B cell (primary cell): ENCODE measurements around the gene TMUB2. TPM values are rescaled to one million over a fixed set of nuclear protein-coding genes. Genes with fewer than 3 reads are reported as not detected.
A peak's percentile ranks its signal among the peaks of the same experiment; 100 is the strongest.

ENCODE experiments used
- ATAC-seq: fragments of 200-7000 bp; cut with Tn5 transposase; one replicate; pipeline ENCODE4 v1.10.0; 2021; ENCODE audit warnings: low read depth, mild to moderate bottlenecking, moderate number of reproducible peaks, moderate library complexity
- CTCF ChIA-PET: fragments of 350-600 bp; sonication (Branson Sonifier 250); formaldehyde crosslinking; loops from one replicate; lab custom pipeline; 2021; ENCODE audit warnings: antibody characterized with exemption, inconsistent platforms; lab: Charles Lee
- POLR2A ChIA-PET: fragments of 350-600 bp; sonication (Branson Sonifier 250); formaldehyde crosslinking; loops from one replicate; lab custom pipeline; 2021; ENCODE audit warnings: antibody characterized with exemption; lab: Charles Lee
- DNase-seq: peaks from one replicate; pipeline ENCODE4 v3.0.0; 2013
- H2AFZ ChIP-seq: 2 replicates; pipeline ENCODE4 v1.6.1; 2012; ENCODE audit warnings: mild to moderate bottlenecking, low read depth, low read length; ENCODE audit not compliant: insufficient read depth, poor library complexity, severe bottlenecking
- H3K27ac ChIP-seq, 2 donors: 1 replicate in 1 of 2; 2 replicates in 1 of 2; pipeline ENCODE4 v1.5.1; 2012 to 2013; ENCODE audit warnings: low read length in 2 of 2, mild to moderate bottlenecking in 2 of 2, moderate library complexity in 1 of 2
- H3K27me3 ChIP-seq, 4 experiments: fragments of 200-600 bp in 1 of 4; sonication (generic) in 1 of 4; replicated peaks in 1 of 4; 1 replicate in 2 of 4; 2 replicates in 2 of 4; pipeline versions ENCODE4 v1.6.1 to v1.7.0; 2013 to 2016; ENCODE audit warnings: low read length in 3 of 4, mild to moderate bottlenecking in 2 of 4, mixed read lengths in 1 of 4, moderate library complexity in 1 of 4; ENCODE audit not compliant: insufficient read depth in 4 of 4, control insufficient read depth in 3 of 4; ENCODE audit errors: control extremely low read depth in 1 of 4
- H3K36me3 ChIP-seq, 2 experiments: replicated peaks in 1 of 2; 1 replicate in 1 of 2; 2 replicates in 1 of 2; pipeline versions ENCODE4 v1.6.1 to v1.7.1; 2013; ENCODE audit warnings: low read length in 1 of 2; ENCODE audit not compliant: insufficient read depth in 2 of 2, control insufficient read depth in 1 of 2; ENCODE audit errors: control extremely low read depth in 1 of 2, extremely low read depth in 1 of 2
- H3K4me1 ChIP-seq, 2 donors: fragments of 200-600 bp in 1 of 2; sonication (generic) in 1 of 2; 1 replicate in 1 of 2; 2 replicates in 1 of 2; pipeline versions ENCODE4 v1.5.1 to v1.6.1; 2013 to 2017; ENCODE audit warnings: low read length in 2 of 2; ENCODE audit not compliant: control insufficient read depth in 2 of 2, insufficient read depth in 2 of 2
- H3K4me2 ChIP-seq: replicated peaks from 2 replicates; pipeline ENCODE3; 2012; ENCODE audit warnings: mild to moderate bottlenecking, low read depth, low read length; ENCODE audit not compliant: poor library complexity, severe bottlenecking
- H3K4me3 ChIP-seq, 5 experiments: fragments of 200-600 bp in 1 of 5; sonication (generic) in 1 of 5; 1 replicate in 3 of 5; 2 replicates in 2 of 5; pipeline versions ENCODE4 v1.5.1 to v1.7.0; 2011 to 2016; ENCODE audit warnings: low read length in 4 of 5, mild to moderate bottlenecking in 4 of 5, low read depth in 2 of 5, control low read depth in 1 of 5, moderate library complexity in 1 of 5; ENCODE audit not compliant: insufficient read depth in 1 of 5; ENCODE audit errors: control extremely low read depth in 1 of 5, extremely low read depth in 1 of 5
- H3K79me2 ChIP-seq: fragments of 200-600 bp; sonication (generic); one replicate; pipeline ENCODE4 v1.6.0; 2016; ENCODE audit warnings: low read length; ENCODE audit not compliant: control insufficient read depth, insufficient read depth
- H3K9ac ChIP-seq: fragments of 200-600 bp; sonication (generic); 2 replicates; pipeline ENCODE4 v1.6.1; 2017; ENCODE audit warnings: mild to moderate bottlenecking, low read length, moderate library complexity
- H3K9me3 ChIP-seq, 3 donors: one replicate each; pipeline versions ENCODE4 v1.6.1 to v1.7.1; 2013; ENCODE audit warnings: low read length in 2 of 3; ENCODE audit not compliant: control insufficient read depth in 2 of 3, insufficient read depth in 1 of 3; ENCODE audit errors: control extremely low read depth in 1 of 3
- H4K20me1 ChIP-seq: 2 replicates; pipeline ENCODE4 v1.6.0; 2012; ENCODE audit warnings: mild to moderate bottlenecking, low read length; ENCODE audit not compliant: insufficient read depth, control insufficient read depth, poor library complexity, severe bottlenecking
- H3K27ac Mint-ChIP-seq: one replicate; pipeline ENCODE4 v1.8.0; 2021; ENCODE audit warnings: mixed read lengths
- H3K27me3 Mint-ChIP-seq: one replicate; pipeline ENCODE4 v1.8.0; 2021; ENCODE audit warnings: mixed read lengths
- H3K4me1 Mint-ChIP-seq: one replicate; pipeline ENCODE4 v1.8.0; 2021; ENCODE audit warnings: mixed read lengths
- H3K4me3 Mint-ChIP-seq: one replicate; pipeline ENCODE4 v1.8.0; 2021; ENCODE audit warnings: mixed read lengths
- H3K9me3 Mint-ChIP-seq: one replicate; pipeline ENCODE4 v1.8.0; 2022; ENCODE audit warnings: mixed read lengths; ENCODE audit not compliant: insufficient read depth
- CTCF ChIP-seq: fragments of 200-600 bp; IDR thresholded peaks from one replicate; pipeline ENCODE4 v1.8.0; 2022; ENCODE audit warnings: antibody characterized with exemption, mild to moderate bottlenecking
- EZH2 ChIP-seq: IDR thresholded peaks from 2 replicates; pipeline ENCODE4 v1.6.1; 2012; ENCODE audit warnings: borderline replicate concordance, low read depth, mild to moderate bottlenecking, moderate library complexity, low read length; ENCODE audit not compliant: insufficient read depth, poor library complexity, severe bottlenecking
- WGBS: methylation state at CpG from one replicate; pipeline ENCODE4 v1.1.5; 2013; ENCODE audit warnings: missing lambda C conversion rate; ENCODE audit not compliant: insufficient coverage; 5-methylcytosine and 5-hydroxymethylcytosine counted together
- intact Hi-C: fragments of 100-400 bp; cut with micrococcal nuclease; formaldehyde crosslinking; loops from one replicate; pipeline ENCODE4 v1.10.0; 2022
- polyA plus RNA-seq: library from polyadenylated mRNA; depleted of rRNA; stranded (reverse); fragments of >200 nt; gene quantifications from 2 replicates; pipeline ENCODE4 v1.2.3, GENCODE V29; 2012
- total RNA-seq, 2 donors: library from RNA; stranded (reverse); fragments of 120-200 nt in 1 of 2; gene quantifications; 1 replicate in 1 of 2; 2 replicates in 1 of 2; pipeline versions ENCODE4 v1.2.3 to v1.2.4, GENCODE V29; 2013 to 2022

The TMUB2 gene
- total and polyA plus RNA-seq, 2 donors (not counting 1 experiment from before 2014, with no cell fraction given): 52.3 to 114 TPM

- WGBS: under 1% methylated on average over 49 of the region's 54 CpGs
- ATAC-seq (peak; percentile 8), DNase-seq (peak; percentile 84)
- TF ChIP-seq CTCF (peak; percentile 3), EZH2 (no peak)
- peak overlapping the region; percentile 92 for H3K27ac Mint-ChIP-seq
- H3K4me3 ChIP-seq: peak overlapping the region; percentile 72 to 91 (median 87)
- H3K9ac ChIP-seq: peak overlapping the region; percentile 82
- H3K4me1 Mint-ChIP-seq: peaks cover 29% of the 10 kb centered on the region
- ChIA-PET CTCF (interaction anchor here (0.6 to 5.5 kb wide), 23 partner anchors 9 to 142 kb away, joined by 3 to 62 read pairs (median 4); partner anchors contain the start of genes FAM171A2, GRN, HDAC5 and HROB), POLR2A (interaction anchor here (0.6 to 7.8 kb wide), 23 partner anchors 11 to 1567 kb away, joined by 3 to 100 read pairs (median 8); partner anchors contain the start of genes ATXN7L3, GRN, HDAC5 and HEXIM1)
- H3K79me2 ChIP-seq: peaks cover 28% of the 10 kb centered on the region
- H2AFZ ChIP-seq: peak overlapping the region; percentile 71
- H3K27me3 Mint-ChIP-seq: no peaks in the 10 kb centered on the region
- H3K27ac ChIP-seq: peak overlapping the region; percentile 9 to 75
- H3K4me3 Mint-ChIP-seq: peak overlapping the region; percentile 92
- H3K36me3 ChIP-seq: no peaks in the 10 kb centered on the region
- H3K9me3 ChIP-seq: no peaks in the 10 kb centered on the region
- H4K20me1 ChIP-seq: no peaks in the 10 kb centered on the region
- peaks cover 25% of the 10 kb centered on the region in 2 donors for H3K4me1 ChIP-seq
- intact Hi-C loops: loop anchor here (1.0 kb wide), 1 partner anchor 103 kb away; the partner anchor contains the start of gene SLC25A39
- peak overlapping the region; percentile 92 for H3K4me2 ChIP-seq
- no peaks in the 10 kb centered on the region for H3K27me3 ChIP-seq
- H3K9me3 Mint-ChIP-seq: no peaks in the 10 kb centered on the region
These were observed 34.5 kb downstream of the TMUB2 start for GRCh38 chr17:44221084-44221861.

- no peaks in the 10 kb centered on the region for H3K9me3 ChIP-seq
- H3K4me1 ChIP-seq: peaks cover 20% of the 10 kb centered on the region in 2 donors
- TF ChIP-seq EZH2: no peak
- no peak for TF ChIP-seq CTCF
- H3K27me3 ChIP-seq: no peaks in the 10 kb centered on the region
- Mint-ChIP-seq H3K4me1 (peaks cover 23% of the 10 kb centered on the region), H3K27me3 (no peaks in the 10 kb centered on the region), H3K4me3 (peak overlapping the region; percentile 92), H3K27ac (peak overlapping the region; percentile 92), H3K9me3 (no peaks in the 10 kb centered on the region)
- no peaks in the 10 kb centered on the region for H4K20me1 ChIP-seq
- H3K4me3 ChIP-seq: peak overlapping the region; percentile 72 to 91 (median 87)
- ChIA-PET CTCF (interaction anchor here (0.6 to 5.5 kb wide), 22 partner anchors 9 to 141 kb away, joined by 3 to 62 read pairs (median 4); partner anchors contain the start of genes FAM171A2, GRN, HDAC5 and HROB), POLR2A (interaction anchor here (0.6 to 7.8 kb wide), 18 partner anchors 11 to 945 kb away, joined by 3 to 100 read pairs (median 9); partner anchors contain the start of genes ATXN7L3, GRN, HEXIM1 and SLC25A39)
- intact Hi-C loops: loop anchor here (1.0 kb wide), 1 partner anchor 103 kb away; the partner anchor contains the start of gene SLC25A39
- no peaks in the 10 kb centered on the region for H3K36me3 ChIP-seq
- peak overlapping the region; percentile 9 to 75 for H3K27ac ChIP-seq
- peak overlapping the region; percentile 82 for H3K9ac ChIP-seq
- peak overlapping the region; percentile 71 for H2AFZ ChIP-seq
- no peak for ATAC-seq
- DNase-seq: no peak
- H3K79me2 ChIP-seq: peaks cover 22% of the 10 kb centered on the region
- peak overlapping the region; percentile 92 for H3K4me2 ChIP-seq
- WGBS: 0% methylated on average over 12 of the region's 17 CpGs
These were observed 35.0 kb downstream of the TMUB2 start for GRCh38 chr17:44221862-44222111.
